22Rv1 (cell line): ENCODE data around the gene TOP3B.

Source experiments
- H3K27ac ChIP-seq: fragments of 450-650 bp; 2 replicates; pipeline ENCODE4 v1.5.1; 2017
- CTCF ChIP-seq: fragments of 450-650 bp; IDR thresholded peaks from 2 replicates; pipeline ENCODE4 v1.5.1; 2017; ENCODE audit warnings: mild to moderate bottlenecking
- ZFX ChIP-seq: fragments of 450-650 bp; IDR thresholded peaks from 2 replicates; pipeline ENCODE4 v1.6.1; 2017; ENCODE audit warnings: antibody characterized with exemption, borderline replicate concordance

The TOP3B gene

GRCh38 chr22:21946262-21946925 is 36.2 kb downstream of the TOP3B start:
- TF ChIP-seq CTCF (no peak), ZFX (no peak)
- H3K27ac ChIP-seq = no peak overlapping the region

GRCh38 chr22:21945453-21946261 is 36.9 kb downstream of the TOP3B start:
- TF ChIP-seq CTCF (no peak), ZFX (no peak)

GRCh38 chr22:21944871-21945270 is 37.7 kb downstream of the TOP3B start:
- no peak overlapping the region for H3K27ac ChIP-seq
- TF ChIP-seq ZFX (no peak), CTCF (no peak)

More at GRCh38 chr22:21945453-21946261, 36.9 kb downstream of the TOP3B start:
- no peak overlapping the region for H3K27ac ChIP-seq

- TF ChIP-seq CTCF (no peak), ZFX (no peak)
- H3K27ac ChIP-seq = no peak overlapping the region
Observed at GRCh38 chr22:21943571-21944448, 38.8 kb downstream of the TOP3B start.

GRCh38 chr22:21942407-21943343 is 39.9 kb downstream of the TOP3B start:
- H3K27ac ChIP-seq = no peak overlapping the region
- TF ChIP-seq ZFX = no peak
- TF ChIP-seq CTCF = no peak

- H3K27ac ChIP-seq = no peak overlapping the region
- TF ChIP-seq CTCF (no peak), ZFX (no peak)
Observed at GRCh38 chr22:21941921-21942320, 40.7 kb downstream of the TOP3B start.
